ENCODE data around the gene TERT. TPM values are rescaled to one million over a fixed set of nuclear protein-coding genes. Genes with fewer than 3 reads are reported as not detected.

The TERT gene
- total and polyA plus RNA-seq, 2 of the 8 experiments (the other 6 are each of a cell fraction or from before 2014, with no cell fraction given): 13.1 to 23.1 TPM

DNA sequence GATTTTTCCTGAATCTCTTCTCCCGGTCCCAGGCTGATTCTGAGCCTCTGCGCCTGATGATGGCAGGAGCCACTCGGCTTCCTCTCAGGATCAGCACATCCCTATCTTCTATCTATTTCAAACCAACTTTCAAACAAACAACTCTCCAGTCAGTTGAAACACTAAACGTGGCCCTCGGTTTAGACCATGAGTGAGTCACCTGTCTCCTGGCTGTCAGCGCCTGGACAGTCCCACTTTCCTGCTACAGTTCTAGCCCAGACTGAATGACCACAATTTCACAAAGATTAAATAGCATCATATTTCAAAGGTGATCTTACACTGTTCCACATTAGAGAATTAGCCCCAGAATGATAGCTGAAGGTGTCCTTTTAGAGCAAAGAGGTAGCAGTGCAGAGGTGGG, 87.3 kb downstream of the TERT start (continued):
- TF ChIP-seq, protein P1, sequence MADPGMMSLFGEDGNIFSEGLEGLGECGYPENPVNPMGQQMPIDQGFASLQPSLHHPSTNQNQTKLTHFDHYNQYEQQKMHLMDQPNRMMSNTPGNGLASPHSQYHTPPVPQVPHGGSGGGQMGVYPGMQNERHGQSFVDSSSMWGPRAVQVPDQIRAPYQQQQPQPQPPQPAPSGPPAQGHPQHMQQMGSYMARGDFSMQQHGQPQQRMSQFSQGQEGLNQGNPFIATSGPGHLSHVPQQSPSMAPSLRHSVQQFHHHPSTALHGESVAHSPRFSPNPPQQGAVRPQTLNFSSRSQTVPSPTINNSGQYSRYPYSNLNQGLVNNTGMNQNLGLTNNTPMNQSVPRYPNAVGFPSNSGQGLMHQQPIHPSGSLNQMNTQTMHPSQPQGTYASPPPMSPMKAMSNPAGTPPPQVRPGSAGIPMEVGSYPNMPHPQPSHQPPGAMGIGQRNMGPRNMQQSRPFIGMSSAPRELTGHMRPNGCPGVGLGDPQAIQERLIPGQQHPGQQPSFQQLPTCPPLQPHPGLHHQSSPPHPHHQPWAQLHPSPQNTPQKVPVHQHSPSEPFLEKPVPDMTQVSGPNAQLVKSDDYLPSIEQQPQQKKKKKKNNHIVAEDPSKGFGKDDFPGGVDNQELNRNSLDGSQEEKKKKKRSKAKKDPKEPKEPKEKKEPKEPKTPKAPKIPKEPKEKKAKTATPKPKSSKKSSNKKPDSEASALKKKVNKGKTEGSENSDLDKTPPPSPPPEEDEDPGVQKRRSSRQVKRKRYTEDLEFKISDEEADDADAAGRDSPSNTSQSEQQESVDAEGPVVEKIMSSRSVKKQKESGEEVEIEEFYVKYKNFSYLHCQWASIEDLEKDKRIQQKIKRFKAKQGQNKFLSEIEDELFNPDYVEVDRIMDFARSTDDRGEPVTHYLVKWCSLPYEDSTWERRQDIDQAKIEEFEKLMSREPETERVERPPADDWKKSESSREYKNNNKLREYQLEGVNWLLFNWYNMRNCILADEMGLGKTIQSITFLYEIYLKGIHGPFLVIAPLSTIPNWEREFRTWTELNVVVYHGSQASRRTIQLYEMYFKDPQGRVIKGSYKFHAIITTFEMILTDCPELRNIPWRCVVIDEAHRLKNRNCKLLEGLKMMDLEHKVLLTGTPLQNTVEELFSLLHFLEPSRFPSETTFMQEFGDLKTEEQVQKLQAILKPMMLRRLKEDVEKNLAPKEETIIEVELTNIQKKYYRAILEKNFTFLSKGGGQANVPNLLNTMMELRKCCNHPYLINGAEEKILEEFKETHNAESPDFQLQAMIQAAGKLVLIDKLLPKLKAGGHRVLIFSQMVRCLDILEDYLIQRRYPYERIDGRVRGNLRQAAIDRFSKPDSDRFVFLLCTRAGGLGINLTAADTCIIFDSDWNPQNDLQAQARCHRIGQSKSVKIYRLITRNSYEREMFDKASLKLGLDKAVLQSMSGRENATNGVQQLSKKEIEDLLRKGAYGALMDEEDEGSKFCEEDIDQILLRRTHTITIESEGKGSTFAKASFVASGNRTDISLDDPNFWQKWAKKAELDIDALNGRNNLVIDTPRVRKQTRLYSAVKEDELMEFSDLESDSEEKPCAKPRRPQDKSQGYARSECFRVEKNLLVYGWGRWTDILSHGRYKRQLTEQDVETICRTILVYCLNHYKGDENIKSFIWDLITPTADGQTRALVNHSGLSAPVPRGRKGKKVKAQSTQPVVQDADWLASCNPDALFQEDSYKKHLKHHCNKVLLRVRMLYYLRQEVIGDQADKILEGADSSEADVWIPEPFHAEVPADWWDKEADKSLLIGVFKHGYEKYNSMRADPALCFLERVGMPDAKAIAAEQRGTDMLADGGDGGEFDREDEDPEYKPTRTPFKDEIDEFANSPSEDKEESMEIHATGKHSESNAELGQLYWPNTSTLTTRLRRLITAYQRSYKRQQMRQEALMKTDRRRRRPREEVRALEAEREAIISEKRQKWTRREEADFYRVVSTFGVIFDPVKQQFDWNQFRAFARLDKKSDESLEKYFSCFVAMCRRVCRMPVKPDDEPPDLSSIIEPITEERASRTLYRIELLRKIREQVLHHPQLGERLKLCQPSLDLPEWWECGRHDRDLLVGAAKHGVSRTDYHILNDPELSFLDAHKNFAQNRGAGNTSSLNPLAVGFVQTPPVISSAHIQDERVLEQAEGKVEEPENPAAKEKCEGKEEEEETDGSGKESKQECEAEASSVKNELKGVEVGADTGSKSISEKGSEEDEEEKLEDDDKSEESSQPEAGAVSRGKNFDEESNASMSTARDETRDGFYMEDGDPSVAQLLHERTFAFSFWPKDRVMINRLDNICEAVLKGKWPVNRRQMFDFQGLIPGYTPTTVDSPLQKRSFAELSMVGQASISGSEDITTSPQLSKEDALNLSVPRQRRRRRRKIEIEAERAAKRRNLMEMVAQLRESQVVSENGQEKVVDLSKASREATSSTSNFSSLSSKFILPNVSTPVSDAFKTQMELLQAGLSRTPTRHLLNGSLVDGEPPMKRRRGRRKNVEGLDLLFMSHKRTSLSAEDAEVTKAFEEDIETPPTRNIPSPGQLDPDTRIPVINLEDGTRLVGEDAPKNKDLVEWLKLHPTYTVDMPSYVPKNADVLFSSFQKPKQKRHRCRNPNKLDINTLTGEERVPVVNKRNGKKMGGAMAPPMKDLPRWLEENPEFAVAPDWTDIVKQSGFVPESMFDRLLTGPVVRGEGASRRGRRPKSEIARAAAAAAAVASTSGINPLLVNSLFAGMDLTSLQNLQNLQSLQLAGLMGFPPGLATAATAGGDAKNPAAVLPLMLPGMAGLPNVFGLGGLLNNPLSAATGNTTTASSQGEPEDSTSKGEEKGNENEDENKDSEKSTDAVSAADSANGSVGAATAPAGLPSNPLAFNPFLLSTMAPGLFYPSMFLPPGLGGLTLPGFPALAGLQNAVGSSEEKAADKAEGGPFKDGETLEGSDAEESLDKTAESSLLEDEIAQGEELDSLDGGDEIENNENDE (IDR thresholded peaks at IDR 0.05; ENCODE audit: insufficient replicate concordance, low read length): no peak
- TF ChIP-seq SRF (IDR thresholded peaks at IDR 0.05; ENCODE audit: low read depth, low read length) (no peak), SIN3A (conservative IDR thresholded peaks at IDR 0.05 in 1 of 2, IDR thresholded peaks at IDR 0.05 in 1 of 2; ENCODE audit: low read depth in 1 of 2, low read length in 2 of 2) (no peak), POLR2A (IDR thresholded peaks at IDR 0.05; ENCODE audit: control extremely low read depth in 1 of 2, low read depth in 2 of 2, low read length in 2 of 2) (no peak), ATF3 (IDR thresholded peaks at IDR 0.05; ENCODE audit: insufficient read depth, low read depth, low read length) (no peak), GTF2F1 (IDR thresholded peaks at IDR 0.05; ENCODE audit: borderline replicate concordance, low read depth, low read length) (no peak), ASH2L (IDR thresholded peaks at IDR 0.05; ENCODE audit: low read length) (no peak)
- TF ChIP-seq, protein P2, sequence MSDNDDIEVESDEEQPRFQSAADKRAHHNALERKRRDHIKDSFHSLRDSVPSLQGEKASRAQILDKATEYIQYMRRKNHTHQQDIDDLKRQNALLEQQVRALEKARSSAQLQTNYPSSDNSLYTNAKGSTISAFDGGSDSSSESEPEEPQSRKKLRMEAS (IDR thresholded peaks at IDR 0.05): no peak
